Natural killer cell (primary cell): Measurements from ENCODE around the gene FAM117A. TPM values are rescaled to one million over a fixed set of nuclear protein-coding genes. Genes with fewer than 3 reads are reported as not detected.

Experiments
- ATAC-seq, 3 donors: fragments of 150-1000 bp in 2 of 3; fragments of 200-7000 bp in 1 of 3; cut with Tn5 transposase; 1 replicate in 1 of 3; 2 replicates in 2 of 3; pipeline ENCODE4 v1.10.0; 2021; ENCODE audit warnings: mild to moderate bottlenecking in 2 of 3, moderate library complexity in 2 of 3
- DNase-seq, 2 donors: peaks; one replicate each; pipeline versions ENCODE4 v3.0.0 to v3.0.0-alpha.2; 2013 to 2021; ENCODE audit warnings: mixed read lengths in 1 of 2
- H3K27ac ChIP-seq: one replicate; pipeline ENCODE4 v1.5.1; 2013; ENCODE audit warnings: mild to moderate bottlenecking, low read length
- H3K27me3 ChIP-seq: one replicate; pipeline ENCODE4 v1.6.1; 2013; ENCODE audit warnings: low read length; ENCODE audit not compliant: control insufficient read depth, insufficient read depth
- H3K36me3 ChIP-seq: one replicate; pipeline ENCODE4 v1.6.1; 2013; ENCODE audit warnings: low read length; ENCODE audit not compliant: control insufficient read depth, insufficient read depth
- H3K4me1 ChIP-seq: one replicate; pipeline ENCODE4 v1.6.1; 2013; ENCODE audit warnings: low read length; ENCODE audit not compliant: control insufficient read depth, insufficient read depth
- H3K4me3 ChIP-seq: one replicate; pipeline ENCODE4 v1.5.1; 2013; ENCODE audit warnings: low read length
- H3K9me3 ChIP-seq: one replicate; pipeline ENCODE4 v1.6.1; 2013; ENCODE audit warnings: low read length; ENCODE audit not compliant: control insufficient read depth, insufficient read depth
- H3K27ac Mint-ChIP-seq, 2 donors: one replicate each; pipeline ENCODE4 v1.8.0; 2022; ENCODE audit warnings: mild to moderate bottlenecking in 2 of 2, mixed read lengths in 2 of 2, moderate library complexity in 1 of 2
- H3K27me3 Mint-ChIP-seq, 2 donors: one replicate each; pipeline ENCODE4 v1.8.0; 2022; ENCODE audit warnings: low read depth in 2 of 2, mixed read lengths in 2 of 2
- H3K36me3 Mint-ChIP-seq: one replicate; pipeline ENCODE4 v1.8.0; 2022; ENCODE audit warnings: mixed read lengths
- H3K4me1 Mint-ChIP-seq, 2 donors: one replicate each; pipeline ENCODE4 v1.8.0; 2022; ENCODE audit warnings: mixed read lengths in 2 of 2
- H3K4me3 Mint-ChIP-seq: one replicate; pipeline ENCODE4 v1.8.0; 2022; ENCODE audit warnings: mild to moderate bottlenecking, moderate library complexity, mixed read lengths
- H3K9me3 Mint-ChIP-seq, 2 donors: one replicate each; pipeline ENCODE4 v1.8.0; 2022; ENCODE audit warnings: mixed read lengths in 2 of 2
- CTCF ChIP-seq: fragments of 200-600 bp; IDR thresholded peaks from one replicate; pipeline ENCODE4 v1.8.0; 2022; ENCODE audit warnings: antibody characterized with exemption
- WGBS: methylation state at CpG from one replicate; pipeline ENCODE4 v1.1.7; 2013; ENCODE audit warnings: missing lambda C conversion rate; ENCODE audit not compliant: insufficient coverage; 5-methylcytosine and 5-hydroxymethylcytosine counted together
- intact Hi-C: fragments of 100-400 bp; cut with micrococcal nuclease; formaldehyde crosslinking; loops from one replicate; pipeline ENCODE4 v1.14.2; 2022
- total RNA-seq, 4 donors: library from RNA; stranded (reverse); fragments of 120-200 nt in 1 of 4; gene quantifications; one replicate each; pipeline versions ENCODE4 v1.2.3 to v1.2.4, GENCODE V29; 2013 to 2022

The FAM117A gene
- total RNA-seq, 3 donors from 2014 or later (not counting 1 experiment from before 2014, with no cell fraction given): 55.2 to 88.4 (median 79.2) TPM

DNA sequence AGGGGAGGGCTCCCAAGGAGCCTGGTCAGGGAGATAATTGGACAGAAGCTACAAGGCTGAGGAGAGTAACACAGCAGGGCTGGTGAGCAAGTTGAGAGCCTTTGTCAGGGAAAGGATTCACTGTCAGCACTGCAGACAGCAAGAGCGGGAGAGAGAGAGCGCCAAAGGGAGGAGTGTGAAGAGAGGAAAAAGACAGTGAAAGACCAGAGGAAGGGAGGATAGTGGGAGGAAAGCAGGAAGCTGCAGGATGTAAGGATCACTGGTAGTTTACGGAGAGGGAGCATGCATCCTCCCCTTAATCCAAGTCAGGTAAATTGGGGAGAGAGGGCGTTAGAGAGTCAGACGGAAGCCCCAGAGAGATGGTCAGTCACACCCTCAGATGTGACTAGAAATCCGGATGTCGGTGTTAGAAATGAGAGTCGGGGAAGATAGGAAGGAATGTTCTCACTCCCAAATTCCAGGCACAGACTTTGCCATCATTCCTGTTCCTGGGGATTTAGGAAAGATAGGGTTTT lies 72.2 kb downstream of the FAM117A start:
- no peak for TF ChIP-seq CTCF
- H3K4me3 Mint-ChIP-seq: no peak overlapping the region
- Histone ChIP-seq H3K27me3 (no peaks in the 10 kb centered on the region), H3K9me3 (no peaks in the 10 kb centered on the region), H3K4me1 (peaks cover 40% of the 10 kb centered on the region), H3K4me3 (no peak overlapping the region), H3K27ac (no peak overlapping the region), H3K36me3 (no peaks in the 10 kb centered on the region)
- H3K27ac Mint-ChIP-seq: no peak overlapping the region
- H3K4me1 Mint-ChIP-seq: peaks cover 36 to 43% of the 10 kb centered on the region in 2 donors
- no peaks in the 10 kb centered on the region for H3K9me3 Mint-ChIP-seq
- DNase-seq: no peak
- no peaks in the 10 kb centered on the region for H3K36me3 Mint-ChIP-seq
- 96% methylated on average over 7 of the region's 8 CpGs for WGBS
- no peak for ATAC-seq
- H3K27me3 Mint-ChIP-seq: no peaks in the 10 kb centered on the region
- intact Hi-C loops: loop anchor here (10.0 kb wide), 1 partner anchor 287 kb away; no protein-coding TSS in a partner anchor

- Histone ChIP-seq H3K27ac (no peak overlapping the region), H3K36me3 (no peaks in the 10 kb centered on the region), H3K4me1 (peaks cover 35% of the 10 kb centered on the region), H3K4me3 (no peak overlapping the region), H3K9me3 (no peaks in the 10 kb centered on the region), H3K27me3 (no peaks in the 10 kb centered on the region)
- intact Hi-C loops: loop anchor here (10.0 kb wide), 1 partner anchor 286 kb away; no protein-coding TSS in a partner anchor
- no peaks in the 10 kb centered on the region for H3K9me3 Mint-ChIP-seq
- no peak overlapping the region for H3K4me3 Mint-ChIP-seq
- no peak for TF ChIP-seq CTCF
- H3K27ac Mint-ChIP-seq: no peak overlapping the region
- H3K36me3 Mint-ChIP-seq: no peaks in the 10 kb centered on the region
- H3K4me1 Mint-ChIP-seq: peaks cover 31 to 39% of the 10 kb centered on the region in 2 donors
- H3K27me3 Mint-ChIP-seq: no peaks in the 10 kb centered on the region
- 93% methylated on average over 9 of the region's 9 CpGs for WGBS
- no peak for DNase-seq
- no peak for ATAC-seq
Measured at GRCh38 chr17:49691086-49691676, 72.8 kb downstream of the FAM117A start.

GRCh38 chr17:49690256-49690655 lies 73.7 kb downstream of the FAM117A start:
- 84% methylated on average over 2 of the region's 2 CpGs for WGBS
- DNase-seq (no peak), ATAC-seq (no peak)
- H3K36me3 Mint-ChIP-seq: no peaks in the 10 kb centered on the region
- no peak overlapping the region for H3K4me3 Mint-ChIP-seq
- no peaks in the 10 kb centered on the region for H3K27me3 Mint-ChIP-seq
- no peak for TF ChIP-seq CTCF
- Histone ChIP-seq H3K4me3 (no peak overlapping the region), H3K27me3 (no peaks in the 10 kb centered on the region), H3K9me3 (no peaks in the 10 kb centered on the region), H3K27ac (no peak overlapping the region), H3K4me1 (peaks cover 25% of the 10 kb centered on the region), H3K36me3 (no peaks in the 10 kb centered on the region)
- peaks cover 21 to 30% of the 10 kb centered on the region in 2 donors for H3K4me1 Mint-ChIP-seq
- no peaks in the 10 kb centered on the region for H3K9me3 Mint-ChIP-seq
- no peak overlapping the region for H3K27ac Mint-ChIP-seq
- intact Hi-C loops: loop anchor here (10.0 kb wide), 1 partner anchor 285 kb away; no protein-coding TSS in a partner anchor

- Histone ChIP-seq H3K4me3 (no peak overlapping the region), H3K27me3 (no peaks in the 10 kb centered on the region), H3K9me3 (no peaks in the 10 kb centered on the region), H3K4me1 (peaks cover 20% of the 10 kb centered on the region), H3K27ac (no peak overlapping the region), H3K36me3 (no peaks in the 10 kb centered on the region)
- DNase-seq (no peak), ATAC-seq (no peak)
- Mint-ChIP-seq H3K4me3 (peak overlapping the region; percentile 6), H3K9me3 (no peaks in the 10 kb centered on the region), H3K36me3 (no peaks in the 10 kb centered on the region), H3K27ac (peak overlapping the region; percentile 1 to 91), H3K4me1 (peaks cover 16 to 24% of the 10 kb centered on the region in 2 donors), H3K27me3 (no peaks in the 10 kb centered on the region)
- no peak for TF ChIP-seq CTCF
- WGBS: 94% methylated on average over 4 of the region's 4 CpGs
- intact Hi-C loops: no loop called here
Measured at GRCh38 chr17:49688848-49689247, 75.1 kb downstream of the FAM117A start.
